Right kidney (tissue), 1 donor: ENCODE data around the gene PDIA6.
"Not testable (repeated sequence)": the region's sequence is repeated elsewhere in the genome, so short reads cannot be mapped to it uniquely, and the experiment has no call there.

Experiments used
- DNase-seq: peaks from one replicate; pipeline ENCODE4 v3.0.0-alpha.2; 2016

PDIA6 gene

GRCh38 chr2:10813163-10814138 lies 866 bp upstream of the PDIA6 start:
- DNase-seq: not testable (repeated sequence)

GRCh38 chr2:10811517-10811916 lies 1.1 kb downstream of the PDIA6 start:
- no peak for DNase-seq

GRCh38 chr2:10810202-10811161 lies 2.1 kb downstream of the PDIA6 start:
- no peak for DNase-seq

- DNase-seq: no peak
These were observed 6.0 kb downstream of the PDIA6 start for GRCh38 chr2:10806543-10806942.

GRCh38 chr2:10805990-10806389 lies 6.6 kb downstream of the PDIA6 start:
- DNase-seq: not testable (repeated sequence)

- no peak for DNase-seq
These were observed 9.9 kb downstream of the PDIA6 start for GRCh38 chr2:10802657-10803056.

GRCh38 chr2:10800163-10800562 lies 12.4 kb downstream of the PDIA6 start:
- DNase-seq: no peak

GRCh38 chr2:10798783-10799182 lies 13.8 kb downstream of the PDIA6 start:
- DNase-seq: no peak

GRCh38 chr2:10796703-10797102 lies 15.9 kb downstream of the PDIA6 start:
- no peak for DNase-seq

GRCh38 chr2:10795508-10796046 lies 17.0 kb downstream of the PDIA6 start:
- no peak for DNase-seq

GRCh38 chr2:10794876-10795275 lies 17.7 kb downstream of the PDIA6 start:
- DNase-seq: no peak

- DNase-seq: no peak
These were observed 18.8 kb downstream of the PDIA6 start for GRCh38 chr2:10793816-10794215.

- no peak for DNase-seq
These were observed 19.8 kb downstream of the PDIA6 start for GRCh38 chr2:10792660-10793400.

- no peak for DNase-seq
These were observed 20.5 kb downstream of the PDIA6 start for GRCh38 chr2:10792001-10792634.

GRCh38 chr2:10790228-10790973 lies 22.2 kb downstream of the PDIA6 start:
- DNase-seq: no peak

- no peak for DNase-seq
These were observed 23.7 kb downstream of the PDIA6 start for GRCh38 chr2:10788855-10789254.

GRCh38 chr2:10787176-10787968 lies 25.2 kb downstream of the PDIA6 start:
- no peak for DNase-seq

GRCh38 chr2:10786240-10786982 lies 26.2 kb downstream of the PDIA6 start:
- DNase-seq: no peak

GRCh38 chr2:10785260-10785659 lies 27.3 kb downstream of the PDIA6 start:
- no peak for DNase-seq
